ENCODE results near the gene UBALD2. TPM values are rescaled to one million over a fixed set of nuclear protein-coding genes. Genes with fewer than 3 reads are reported as not detected.

UBALD2 gene
- polyA plus RNA-seq, 2 of the 4 experiments (the other 2 are of a cell fraction), result 12.8 to 21.5 TPM

DNA sequence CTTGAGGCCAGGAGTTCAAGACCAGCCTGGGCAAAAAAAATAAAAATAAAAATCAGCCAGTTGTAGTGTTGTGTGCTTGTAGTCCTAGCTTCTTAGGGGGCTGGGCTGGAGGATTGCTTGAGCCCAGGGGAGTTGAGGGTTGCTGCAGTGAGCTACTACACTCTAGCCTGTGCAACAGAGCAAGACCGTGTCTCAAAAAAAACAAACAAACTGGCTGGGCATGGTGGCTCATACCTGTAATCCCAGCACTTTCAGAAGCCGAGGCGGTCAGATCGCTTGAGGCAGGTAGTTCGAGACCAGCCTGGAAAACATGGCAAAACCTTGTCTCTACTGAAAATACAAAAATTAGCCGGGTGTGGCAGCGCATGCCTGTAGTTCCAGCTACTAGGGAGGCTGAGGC is 4.9 kb upstream of the UBALD2 start:
- TF ChIP-seq ELK1 (IDR thresholded peaks at IDR 0.05; ENCODE audit: low read depth, low read length) (no peak), POLR2AphosphoS2 (conservative IDR thresholded peaks at IDR 0.05; ENCODE audit: low read length) (no peak)
- no peak for ATAC-seq
- 87% methylated on average over 7 of the region's 7 CpGs for WGBS (ENCODE audit: missing lambda C conversion rate)
- H3K9me3 ChIP-seq, result no peaks in the 10 kb centered on the region
- peak overlapping the region in 1 of 2 experiments; percentile 5; a peak in 1 of 6 replicates for H3K27ac ChIP-seq
- H3K4me1 ChIP-seq, result peaks cover 7% of the 10 kb centered on the region
- no peak for DNase-seq (ENCODE audit: low read depth in 1 of 2, low spot score in 1 of 2)
- H3K4me2 ChIP-seq, result no peak overlapping the region
- no peak for FAIRE-seq
- POLR2A ChIA-PET, result no interaction called here
- CTCF ChIA-PET, result interaction anchor here (0.8 to 7.8 kb wide), 9 partner anchors 11 to 138 kb away, joined by 3 to 101 read pairs (median 5); no protein-coding TSS in a partner anchor
- H3K4me3 ChIP-seq, result no peak overlapping the region

GRCh38 chr17:76260669-76261068 is 4.5 kb upstream of the UBALD2 start:
- POLR2A ChIA-PET, result no interaction called here
- TF ChIP-seq SREBF2 (IDR thresholded peaks at IDR 0.05) (no peak), ESRRA (IDR thresholded peaks at IDR 0.05; ENCODE audit: borderline replicate concordance, low read length) (no peak), CEBPB (IDR thresholded peaks at IDR 0.05) (no peak), NR3C1 (IDR thresholded peaks at IDR 0.05) (no peak), RARB (CRISPR knock-in tag; IDR thresholded peaks at IDR 0.05) (no peak), HEYL (CRISPR knock-in tag; IDR thresholded peaks at IDR 0.05) (no peak), CHD2 (IDR thresholded peaks at IDR 0.05; ENCODE audit: low read length, partially characterized antibody) (no peak), HOXA7 (CRISPR knock-in tag; IDR thresholded peaks at IDR 0.05) (no peak), NPAS2 (CRISPR knock-in tag; IDR thresholded peaks at IDR 0.05; ENCODE audit: borderline replicate concordance) (no peak), RNF2 (IDR thresholded peaks at IDR 0.05; ENCODE audit: borderline replicate concordance, low read depth) (no peak), ZFP36 (IDR thresholded peaks at IDR 0.05; ENCODE audit: borderline replicate concordance, partially characterized antibody) (no peak), CHD4 (IDR thresholded peaks at IDR 0.05; ENCODE audit: borderline replicate concordance) (no peak), MYC (IDR thresholded peaks at IDR 0.05; ENCODE audit: borderline replicate concordance, low read length) (no peak), HDAC2 (IDR thresholded peaks at IDR 0.05) (no peak)
- TF ChIP-seq, protein P1, sequence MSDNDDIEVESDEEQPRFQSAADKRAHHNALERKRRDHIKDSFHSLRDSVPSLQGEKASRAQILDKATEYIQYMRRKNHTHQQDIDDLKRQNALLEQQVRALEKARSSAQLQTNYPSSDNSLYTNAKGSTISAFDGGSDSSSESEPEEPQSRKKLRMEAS (IDR thresholded peaks at IDR 0.05), result no peak
- TF ChIP-seq, protein P2, sequence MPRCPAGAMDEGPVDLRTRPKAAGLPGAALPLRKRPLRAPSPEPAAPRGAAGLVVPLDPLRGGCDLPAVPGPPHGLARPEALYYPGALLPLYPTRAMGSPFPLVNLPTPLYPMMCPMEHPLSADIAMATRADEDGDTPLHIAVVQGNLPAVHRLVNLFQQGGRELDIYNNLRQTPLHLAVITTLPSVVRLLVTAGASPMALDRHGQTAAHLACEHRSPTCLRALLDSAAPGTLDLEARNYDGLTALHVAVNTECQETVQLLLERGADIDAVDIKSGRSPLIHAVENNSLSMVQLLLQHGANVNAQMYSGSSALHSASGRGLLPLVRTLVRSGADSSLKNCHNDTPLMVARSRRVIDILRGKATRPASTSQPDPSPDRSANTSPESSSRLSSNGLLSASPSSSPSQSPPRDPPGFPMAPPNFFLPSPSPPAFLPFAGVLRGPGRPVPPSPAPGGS (IDR thresholded peaks at IDR 0.05), result no peak
- H3K4me2 ChIP-seq, result no peak overlapping the region
- peaks cover 7% of the 10 kb centered on the region for H3K4me1 ChIP-seq
- no peak overlapping the region for H3K27ac ChIP-seq
- ATAC-seq (no peak), DNase-seq (ENCODE audit: low read depth in 1 of 2, low spot score in 1 of 2) (no peak), FAIRE-seq (no peak)
- 85% methylated on average over 5 of the region's 5 CpGs for WGBS (ENCODE audit: missing lambda C conversion rate)
- no peaks in the 10 kb centered on the region for H3K9me3 ChIP-seq
- CTCF ChIA-PET, result interaction anchor here (0.8 to 7.8 kb wide), 9 partner anchors 11 to 137 kb away, joined by 3 to 101 read pairs (median 5); no protein-coding TSS in a partner anchor
- no peak overlapping the region for H3K4me3 ChIP-seq

DNA sequence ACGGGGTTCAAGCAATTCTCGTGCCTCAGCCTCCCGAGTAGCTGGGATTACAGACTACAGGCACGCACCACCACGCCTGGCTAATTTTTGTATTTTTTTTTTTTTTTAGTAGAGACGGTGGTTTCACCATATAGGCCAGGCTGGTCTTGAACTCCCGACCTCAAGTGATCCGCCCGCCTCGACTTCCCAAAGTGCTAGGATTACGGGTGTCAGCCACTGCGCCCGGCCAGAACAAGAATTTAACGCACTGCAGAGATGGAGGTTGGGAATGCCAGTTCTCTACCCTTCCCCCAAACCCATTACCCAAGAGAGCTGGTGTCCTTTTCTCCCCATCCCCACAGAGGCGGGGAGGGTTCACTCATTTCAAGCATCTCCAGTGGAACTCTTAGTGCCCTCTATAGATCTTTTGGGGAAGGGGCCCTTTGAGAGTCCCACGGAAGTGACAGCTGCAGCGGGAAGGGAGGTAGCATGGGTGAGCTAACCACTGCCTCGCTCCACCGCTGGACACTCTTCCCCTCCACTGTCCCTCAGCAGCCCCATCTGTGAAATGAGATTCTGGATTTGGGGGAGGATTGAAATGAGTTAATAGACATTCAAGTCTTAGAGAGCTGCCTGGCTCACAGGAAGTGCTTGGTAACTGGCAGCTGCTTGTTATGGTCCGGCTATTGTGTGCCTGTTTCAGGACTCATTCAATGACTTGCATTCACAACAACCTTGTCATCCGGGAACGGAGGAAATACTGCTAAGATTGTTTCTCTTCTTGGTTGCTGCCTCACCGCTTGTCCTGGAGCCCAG is 3.5 kb upstream of the UBALD2 start:
- WGBS (ENCODE audit: missing lambda C conversion rate), result 86% methylated on average over 23 of the region's 23 CpGs
- CTCF ChIA-PET, result interaction anchor here (0.7 to 7.8 kb wide), 7 partner anchors 12 to 247 kb away, joined by 3 to 101 read pairs (median 5); no protein-coding TSS in a partner anchor
- Histone ChIP-seq H3K4me3 (no peak overlapping the region), H3K4me1 (peaks cover 10% of the 10 kb centered on the region), H3K9me3 (no peaks in the 10 kb centered on the region), H3K27ac (no peak overlapping the region), H3K4me2 (no peak overlapping the region)
- ATAC-seq (no peak), FAIRE-seq (no peak), DNase-seq (ENCODE audit: low read depth in 1 of 2, low spot score in 1 of 2) (no peak)
- POLR2A ChIA-PET, result interaction anchor here (0.6 kb wide), 1 partner anchor 16 kb away, joined by 3 read pairs; no protein-coding TSS in a partner anchor
- no peak for TF ChIP-seq CHD4 (IDR thresholded peaks at IDR 0.05; ENCODE audit: borderline replicate concordance)
- no peak for TF ChIP-seq JUNB (IDR thresholded peaks at IDR 0.05)
- TF ChIP-seq PHF8 (IDR thresholded peaks at IDR 0.05; ENCODE audit: borderline replicate concordance, low read depth), result no peak
- no peak for TF ChIP-seq RARB (CRISPR knock-in tag; IDR thresholded peaks at IDR 0.05)
- no peak for TF ChIP-seq EHMT2 (IDR thresholded peaks at IDR 0.05; ENCODE audit: low read depth)
- no peak for TF ChIP-seq CBX8 (IDR thresholded peaks at IDR 0.05)
- no peak for TF ChIP-seq KDM5A (IDR thresholded peaks at IDR 0.05)
- TF ChIP-seq NPAS2 (CRISPR knock-in tag; IDR thresholded peaks at IDR 0.05; ENCODE audit: borderline replicate concordance), result no peak
- no peak for TF ChIP-seq POLR2AphosphoS2 (conservative IDR thresholded peaks at IDR 0.05; ENCODE audit: low read length)
- no peak for TF ChIP-seq JUN (IDR thresholded peaks at IDR 0.05)
- no peak for TF ChIP-seq CEBPB (IDR thresholded peaks at IDR 0.05)
- no peak for TF ChIP-seq ATOH8 (CRISPR knock-in tag; IDR thresholded peaks at IDR 0.05; ENCODE audit: low read depth)
- no peak for TF ChIP-seq RFX5 (IDR thresholded peaks at IDR 0.05)
- TF ChIP-seq SMC3 (IDR thresholded peaks at IDR 0.05), result no peak
- no peak for TF ChIP-seq EHF (CRISPR knock-in tag; IDR thresholded peaks at IDR 0.05)
- TF ChIP-seq, protein P3, sequence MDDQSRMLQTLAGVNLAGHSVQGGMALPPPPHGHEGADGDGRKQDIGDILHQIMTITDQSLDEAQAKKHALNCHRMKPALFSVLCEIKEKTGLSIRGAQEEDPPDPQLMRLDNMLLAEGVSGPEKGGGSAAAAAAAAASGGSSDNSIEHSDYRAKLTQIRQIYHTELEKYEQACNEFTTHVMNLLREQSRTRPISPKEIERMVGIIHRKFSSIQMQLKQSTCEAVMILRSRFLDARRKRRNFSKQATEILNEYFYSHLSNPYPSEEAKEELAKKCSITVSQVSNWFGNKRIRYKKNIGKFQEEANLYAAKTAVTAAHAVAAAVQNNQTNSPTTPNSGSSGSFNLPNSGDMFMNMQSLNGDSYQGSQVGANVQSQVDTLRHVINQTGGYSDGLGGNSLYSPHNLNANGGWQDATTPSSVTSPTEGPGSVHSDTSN (IDR thresholded peaks at IDR 0.05), result no peak
- no peak for TF ChIP-seq HEYL (CRISPR knock-in tag; IDR thresholded peaks at IDR 0.05)
